ENCODE data around the gene RAB11FIP2. TPM values are rescaled to one million over a fixed set of nuclear protein-coding genes. Genes with fewer than 3 reads are reported as not detected.

RAB11FIP2 gene
- total RNA-seq, 1 donor from 2014 or later = 17.4 TPM

DNA sequence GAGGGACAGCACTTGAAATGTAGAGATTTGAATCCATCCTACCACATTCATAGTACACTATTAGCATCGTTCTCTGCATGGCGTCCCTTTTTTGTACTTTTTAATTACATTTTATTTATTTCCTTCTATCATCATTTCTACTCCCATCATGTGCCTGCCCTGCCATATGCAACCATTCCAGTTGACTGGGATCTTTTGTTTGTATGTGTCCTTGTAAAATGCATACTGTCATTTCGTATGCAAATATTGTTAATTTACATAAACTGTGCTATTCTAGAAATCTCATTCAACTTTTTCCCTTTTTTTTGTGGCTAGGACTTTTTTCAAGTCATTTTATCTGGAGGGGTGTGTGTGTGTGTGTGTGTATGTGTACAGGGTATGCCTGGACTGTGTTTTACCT, 57.9 kb downstream of the RAB11FIP2 start:
- DNase-seq (ENCODE audit: low read depth) (no peak), FAIRE-seq (no peak)
- no peaks in the 10 kb centered on the region for H3K4me1 ChIP-seq (ENCODE audit: insufficient read depth, low read length)
- H3K4me2 ChIP-seq (ENCODE audit: low read length) = no peak overlapping the region
- Mint-ChIP-seq H3K4me3 (ENCODE audit: unreplicated experiment) (no peak overlapping the region), H3K36me3 (ENCODE audit: low read depth, unreplicated experiment) (no peaks in the 10 kb centered on the region), H3K27ac (ENCODE audit: unreplicated experiment) (no peak overlapping the region), H3K27me3 (ENCODE audit: low read depth, unreplicated experiment) (no peaks in the 10 kb centered on the region), H3K9me3 (ENCODE audit: unreplicated experiment) (no peaks in the 10 kb centered on the region), H3K4me1 (ENCODE audit: low read depth, unreplicated experiment) (no peaks in the 10 kb centered on the region)
- no peak overlapping the region for H3K9ac ChIP-seq (ENCODE audit: low read length)
- H3K27me3 ChIP-seq (ENCODE audit: insufficient read depth, low read length) = no peaks in the 10 kb centered on the region
- TF ChIP-seq, protein P1, sequence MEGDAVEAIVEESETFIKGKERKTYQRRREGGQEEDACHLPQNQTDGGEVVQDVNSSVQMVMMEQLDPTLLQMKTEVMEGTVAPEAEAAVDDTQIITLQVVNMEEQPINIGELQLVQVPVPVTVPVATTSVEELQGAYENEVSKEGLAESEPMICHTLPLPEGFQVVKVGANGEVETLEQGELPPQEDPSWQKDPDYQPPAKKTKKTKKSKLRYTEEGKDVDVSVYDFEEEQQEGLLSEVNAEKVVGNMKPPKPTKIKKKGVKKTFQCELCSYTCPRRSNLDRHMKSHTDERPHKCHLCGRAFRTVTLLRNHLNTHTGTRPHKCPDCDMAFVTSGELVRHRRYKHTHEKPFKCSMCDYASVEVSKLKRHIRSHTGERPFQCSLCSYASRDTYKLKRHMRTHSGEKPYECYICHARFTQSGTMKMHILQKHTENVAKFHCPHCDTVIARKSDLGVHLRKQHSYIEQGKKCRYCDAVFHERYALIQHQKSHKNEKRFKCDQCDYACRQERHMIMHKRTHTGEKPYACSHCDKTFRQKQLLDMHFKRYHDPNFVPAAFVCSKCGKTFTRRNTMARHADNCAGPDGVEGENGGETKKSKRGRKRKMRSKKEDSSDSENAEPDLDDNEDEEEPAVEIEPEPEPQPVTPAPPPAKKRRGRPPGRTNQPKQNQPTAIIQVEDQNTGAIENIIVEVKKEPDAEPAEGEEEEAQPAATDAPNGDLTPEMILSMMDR (IDR thresholded peaks at IDR 0.05; ENCODE audit: insufficient read depth, low read depth, low read length) = no peak
- TF ChIP-seq EZH2 (IDR thresholded peaks at IDR 0.05; ENCODE audit: insufficient read depth, low read length) = no peak
- no peak overlapping the region for H3K27ac ChIP-seq (ENCODE audit: low read depth, low read length)
- no peak overlapping the region for H2AFZ ChIP-seq (ENCODE audit: low read depth, low read length)
- no peaks in the 10 kb centered on the region for H4K20me1 ChIP-seq (ENCODE audit: insufficient read depth, low read length)
- no peak overlapping the region for H3K4me3 ChIP-seq (ENCODE audit: insufficient read depth, low read depth, low read length)
- H3K79me2 ChIP-seq (ENCODE audit: insufficient read depth, low read length) = no peaks in the 10 kb centered on the region
- no peaks in the 10 kb centered on the region for H3K36me3 ChIP-seq (ENCODE audit: insufficient read depth, low read length)
- H3K9me3 ChIP-seq (ENCODE audit: insufficient read depth, low read depth, low read length) = no peaks in the 10 kb centered on the region

DNA sequence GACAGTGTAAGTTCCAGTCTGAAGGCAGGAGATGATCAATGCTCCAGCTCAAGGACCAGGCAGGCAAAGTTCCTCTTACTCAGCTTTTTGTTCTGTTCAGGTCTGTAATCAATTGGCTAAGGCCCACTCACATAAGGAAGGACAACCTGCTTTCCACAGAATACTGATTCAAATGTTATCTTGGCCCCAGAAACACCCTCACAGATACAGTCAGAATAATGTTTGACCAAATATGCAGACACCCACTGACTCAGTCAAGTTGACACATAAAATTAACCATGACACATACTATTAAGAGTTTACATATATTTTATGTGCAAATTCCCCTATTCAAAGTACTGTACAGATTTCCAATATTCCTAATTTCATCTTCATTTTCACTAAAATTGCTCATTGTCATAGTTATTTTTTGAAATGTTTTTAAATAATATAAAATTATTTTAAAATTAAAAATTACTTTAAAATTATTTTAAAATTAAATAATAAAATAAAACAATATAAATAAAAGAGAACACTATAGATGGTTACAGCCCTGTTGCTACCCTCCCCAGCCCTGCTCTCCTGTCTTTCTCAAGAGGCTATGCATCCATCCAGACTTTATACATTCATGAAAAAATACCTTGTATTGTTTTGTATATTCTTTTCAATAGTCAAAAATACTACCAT, 59.4 kb downstream of the RAB11FIP2 start:
- Mint-ChIP-seq H3K4me3 (ENCODE audit: unreplicated experiment) (no peak overlapping the region), H3K4me1 (ENCODE audit: low read depth, unreplicated experiment) (no peaks in the 10 kb centered on the region), H3K9me3 (ENCODE audit: unreplicated experiment) (peaks cover 1% of the 10 kb centered on the region), H3K27me3 (ENCODE audit: low read depth, unreplicated experiment) (no peaks in the 10 kb centered on the region), H3K27ac (ENCODE audit: unreplicated experiment) (no peak overlapping the region), H3K36me3 (ENCODE audit: low read depth, unreplicated experiment) (no peaks in the 10 kb centered on the region)
- H3K9ac ChIP-seq (ENCODE audit: low read length) = no peak overlapping the region
- H3K36me3 ChIP-seq (ENCODE audit: insufficient read depth, low read length) = no peaks in the 10 kb centered on the region
- H3K4me3 ChIP-seq (ENCODE audit: insufficient read depth, low read depth, low read length) = no peak overlapping the region
- H3K27ac ChIP-seq (ENCODE audit: low read depth, low read length) = no peak overlapping the region
- no peaks in the 10 kb centered on the region for H3K9me3 ChIP-seq (ENCODE audit: insufficient read depth, low read depth, low read length)
- no peaks in the 10 kb centered on the region for H4K20me1 ChIP-seq (ENCODE audit: insufficient read depth, low read length)
- H3K4me2 ChIP-seq (ENCODE audit: low read length) = no peak overlapping the region
- no peaks in the 10 kb centered on the region for H3K79me2 ChIP-seq (ENCODE audit: insufficient read depth, low read length)
- H2AFZ ChIP-seq (ENCODE audit: low read depth, low read length) = no peak overlapping the region
- TF ChIP-seq, protein P1 (IDR thresholded peaks at IDR 0.05; ENCODE audit: insufficient read depth, low read depth, low read length) = no peak
- TF ChIP-seq EZH2 (IDR thresholded peaks at IDR 0.05; ENCODE audit: insufficient read depth, low read length) = no peak
- FAIRE-seq (no peak), DNase-seq (ENCODE audit: low read depth) (no peak)
- H3K4me1 ChIP-seq (ENCODE audit: insufficient read depth, low read length) = no peaks in the 10 kb centered on the region
- no peaks in the 10 kb centered on the region for H3K27me3 ChIP-seq (ENCODE audit: insufficient read depth, low read length)

DNA sequence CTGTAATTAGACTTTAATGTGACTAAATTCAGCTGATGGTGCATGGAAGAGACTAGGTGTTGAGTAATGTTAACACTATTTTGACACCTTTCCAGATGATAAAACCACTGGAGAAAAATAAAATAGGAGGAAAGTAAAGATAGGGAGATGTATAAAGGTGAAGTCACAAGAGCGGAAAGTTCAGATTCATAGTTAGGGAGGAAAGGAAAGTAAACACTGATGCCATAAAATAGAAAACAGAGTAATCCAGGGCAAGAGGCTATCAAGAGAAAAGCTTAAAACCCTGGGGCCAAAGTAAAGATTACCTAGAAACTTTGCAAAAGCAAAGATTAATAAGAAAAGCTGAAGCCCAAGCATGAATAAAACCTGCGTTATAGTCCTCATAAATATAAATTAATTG, 62.8 kb downstream of the RAB11FIP2 start:
- FAIRE-seq = no peak
- no peaks in the 10 kb centered on the region for H3K9me3 ChIP-seq (ENCODE audit: insufficient read depth, low read depth, low read length)
- no peak for DNase-seq (ENCODE audit: low read depth)

More for the DNA sequence above, 62.8 kb downstream of the RAB11FIP2 start:
- no peaks in the 10 kb centered on the region for H3K36me3 Mint-ChIP-seq (ENCODE audit: low read depth, unreplicated experiment)
- H3K4me1 Mint-ChIP-seq (ENCODE audit: low read depth, unreplicated experiment) = no peaks in the 10 kb centered on the region
- no peak overlapping the region for H3K4me3 Mint-ChIP-seq (ENCODE audit: unreplicated experiment)
- Histone ChIP-seq H3K36me3 (ENCODE audit: insufficient read depth, low read length) (no peaks in the 10 kb centered on the region), H4K20me1 (ENCODE audit: insufficient read depth, low read length) (no peaks in the 10 kb centered on the region), H2AFZ (ENCODE audit: low read depth, low read length) (no peak overlapping the region), H3K79me2 (ENCODE audit: insufficient read depth, low read length) (no peaks in the 10 kb centered on the region), H3K27ac (ENCODE audit: low read depth, low read length) (no peak overlapping the region), H3K9ac (ENCODE audit: low read length) (no peak overlapping the region), H3K4me1 (ENCODE audit: insufficient read depth, low read length) (peaks cover 10% of the 10 kb centered on the region), H3K4me2 (ENCODE audit: low read length) (no peak overlapping the region), H3K4me3 (ENCODE audit: insufficient read depth, low read depth, low read length) (no peak overlapping the region), H3K27me3 (ENCODE audit: insufficient read depth, low read length) (no peaks in the 10 kb centered on the region)
- H3K27me3 Mint-ChIP-seq (ENCODE audit: low read depth, unreplicated experiment) = no peaks in the 10 kb centered on the region
- H3K9me3 Mint-ChIP-seq (ENCODE audit: unreplicated experiment) = peaks cover 1% of the 10 kb centered on the region
- H3K27ac Mint-ChIP-seq (ENCODE audit: unreplicated experiment) = no peak overlapping the region
- TF ChIP-seq, protein P1 (IDR thresholded peaks at IDR 0.05; ENCODE audit: insufficient read depth, low read depth, low read length) = no peak
- TF ChIP-seq EZH2 (IDR thresholded peaks at IDR 0.05; ENCODE audit: insufficient read depth, low read length) = no peak

All from astrocyte (in vitro differentiated cells and primary cell).